Neural progenitor cell (in vitro differentiated cells): ENCODE results near the gene MED13. TPM values are rescaled to one million over a fixed set of nuclear protein-coding genes. Genes with fewer than 3 reads are reported as not detected.
A peak's percentile ranks its signal among the peaks of the same experiment; 100 is the strongest.

Source experiments
- DNase-seq: peaks from one replicate; pipeline ENCODE4 v3.0.0-alpha.2; 2016; ENCODE audit warnings: low spot score
- H2AFZ ChIP-seq: fragments of 200-600 bp; sonication (generic); replicated peaks from 2 replicates; pipeline ENCODE4 v1.6.1; 2016; ENCODE audit warnings: antibody characterized with exemption
- H3F3A ChIP-seq: fragments of 200-600 bp; sonication (generic); 2 replicates; pipeline ENCODE4 v1.6.1; 2016; ENCODE audit warnings: antibody characterized with exemption, low read depth
- H3K27ac ChIP-seq: fragments of 200-600 bp; sonication (generic); 2 replicates; pipeline ENCODE4 v1.5.1; 2016; ENCODE audit warnings: mild to moderate bottlenecking
- H3K27me3 ChIP-seq: fragments of 200-600 bp; sonication (generic); 2 replicates; pipeline ENCODE4 v1.6.1; 2016; ENCODE audit warnings: mild to moderate bottlenecking, moderate library complexity
- H3K36me3 ChIP-seq: fragments of 200-600 bp; sonication (generic); 2 replicates; pipeline ENCODE4 v1.5.1; 2016
- H3K4me1 ChIP-seq: fragments of 200-600 bp; sonication (generic); 2 replicates; pipeline ENCODE4 v1.6.1; 2016; ENCODE audit warnings: mixed run types
- H3K4me2 ChIP-seq: fragments of 200-600 bp; sonication (generic); 2 replicates; pipeline ENCODE4 v1.6.1; 2016
- H3K4me3 ChIP-seq: fragments of 200-600 bp; sonication (generic); 2 replicates; pipeline ENCODE4 v1.5.1; 2016
- H3K79me2 ChIP-seq: fragments of 200-600 bp; sonication (generic); 2 replicates; pipeline ENCODE4 v1.6.1; 2016; ENCODE audit warnings: low read depth
- H3K9ac ChIP-seq: fragments of 200-600 bp; sonication (generic); 2 replicates; pipeline ENCODE4 v1.6.1; 2016
- H3K9me3 ChIP-seq: fragments of 200-600 bp; sonication (generic); 2 replicates; pipeline ENCODE4 v1.5.1; 2016; ENCODE audit warnings: low read depth
- H4K20me1 ChIP-seq: fragments of 200-600 bp; sonication (generic); 2 replicates; pipeline ENCODE4 v1.6.1; 2016; ENCODE audit warnings: low read depth
- H3K27ac Mint-ChIP-seq: 3 replicates; pipeline ENCODE4 v1.8.0; 2021; ENCODE audit warnings: mixed read lengths
- H3K27me3 Mint-ChIP-seq: 2 replicates; pipeline ENCODE4 v1.8.0; 2022; ENCODE audit warnings: low read depth, mild to moderate bottlenecking, inconsistent platforms, moderate library complexity, mixed read lengths; ENCODE audit not compliant: insufficient read depth
- H3K36me3 Mint-ChIP-seq: 3 replicates; pipeline ENCODE4 v1.8.0; 2021; ENCODE audit warnings: mixed read lengths
- H3K4me1 Mint-ChIP-seq: 3 replicates; pipeline ENCODE4 v1.8.0; 2021; ENCODE audit warnings: mixed read lengths
- H3K4me3 Mint-ChIP-seq: 3 replicates; pipeline ENCODE4 v1.8.0; 2021; ENCODE audit warnings: mild to moderate bottlenecking, moderate library complexity, mixed read lengths
- H3K9me3 Mint-ChIP-seq: 3 replicates; pipeline ENCODE4 v1.8.0; 2020; ENCODE audit warnings: mixed read lengths
- EZH2 ChIP-seq: fragments of 200-600 bp; sonication (generic); IDR thresholded peaks from 2 replicates; pipeline ENCODE4 v1.6.1; 2017; ENCODE audit warnings: antibody characterized with exemption, mild to moderate bottlenecking, moderate library complexity
- EZH2phosphoT487 ChIP-seq: fragments of 200-600 bp; sonication (generic); IDR thresholded peaks from 2 replicates; pipeline ENCODE4 v1.6.1; 2017; ENCODE audit warnings: antibody characterized with exemption
- total RNA-seq: library from RNA; depleted of rRNA; stranded (reverse); fragments of >200 nt; gene quantifications from 2 replicates; pipeline ENCODE4 v1.2.3, GENCODE V29; 2015; ENCODE audit warnings: low replicate concordance
- TF ChIP-seq, protein P1 (sequence below): fragments of 200-600 bp; sonication (generic); IDR thresholded peaks from 2 replicates; pipeline ENCODE4 v1.5.1; 2017; ENCODE audit warnings: antibody characterized with exemption, mild to moderate bottlenecking

MED13 gene
- total RNA-seq, 1 donor from 2014 or later: 59.9 TPM

DNA sequence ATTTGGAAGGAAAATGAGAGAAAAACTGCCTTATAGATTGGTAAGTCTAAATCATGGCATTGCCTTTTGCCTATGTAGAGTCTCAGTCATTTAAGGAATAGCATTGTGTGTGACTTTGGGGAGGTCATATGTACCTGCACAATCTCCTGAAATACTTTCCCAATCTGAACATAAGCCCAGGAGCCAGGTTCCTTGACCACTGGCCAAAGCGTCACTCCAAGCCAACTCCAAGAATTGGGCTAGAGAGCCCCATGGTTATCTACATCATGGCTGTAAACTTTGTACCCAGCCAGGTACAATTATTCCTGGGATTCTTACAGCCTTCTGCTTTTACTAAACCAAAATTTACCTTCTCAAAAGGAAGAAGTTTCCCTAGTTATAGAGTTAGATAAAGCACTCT is 40.8 kb upstream of the MED13 start:
- no peak for DNase-seq
- Histone ChIP-seq H3F3A (no peaks in the 10 kb centered on the region), H3K9me3 (no peaks in the 10 kb centered on the region), H3K4me3 (no peak overlapping the region), H3K36me3 (no peaks in the 10 kb centered on the region), H3K4me2 (no peak overlapping the region), H3K27ac (no peak overlapping the region), H3K9ac (no peak overlapping the region), H3K27me3 (no peaks in the 10 kb centered on the region), H4K20me1 (no peaks in the 10 kb centered on the region), H2AFZ (no peak overlapping the region), H3K79me2 (no peaks in the 10 kb centered on the region), H3K4me1 (no peaks in the 10 kb centered on the region)
- no peak for TF ChIP-seq EZH2phosphoT487
- TF ChIP-seq, protein P1, sequence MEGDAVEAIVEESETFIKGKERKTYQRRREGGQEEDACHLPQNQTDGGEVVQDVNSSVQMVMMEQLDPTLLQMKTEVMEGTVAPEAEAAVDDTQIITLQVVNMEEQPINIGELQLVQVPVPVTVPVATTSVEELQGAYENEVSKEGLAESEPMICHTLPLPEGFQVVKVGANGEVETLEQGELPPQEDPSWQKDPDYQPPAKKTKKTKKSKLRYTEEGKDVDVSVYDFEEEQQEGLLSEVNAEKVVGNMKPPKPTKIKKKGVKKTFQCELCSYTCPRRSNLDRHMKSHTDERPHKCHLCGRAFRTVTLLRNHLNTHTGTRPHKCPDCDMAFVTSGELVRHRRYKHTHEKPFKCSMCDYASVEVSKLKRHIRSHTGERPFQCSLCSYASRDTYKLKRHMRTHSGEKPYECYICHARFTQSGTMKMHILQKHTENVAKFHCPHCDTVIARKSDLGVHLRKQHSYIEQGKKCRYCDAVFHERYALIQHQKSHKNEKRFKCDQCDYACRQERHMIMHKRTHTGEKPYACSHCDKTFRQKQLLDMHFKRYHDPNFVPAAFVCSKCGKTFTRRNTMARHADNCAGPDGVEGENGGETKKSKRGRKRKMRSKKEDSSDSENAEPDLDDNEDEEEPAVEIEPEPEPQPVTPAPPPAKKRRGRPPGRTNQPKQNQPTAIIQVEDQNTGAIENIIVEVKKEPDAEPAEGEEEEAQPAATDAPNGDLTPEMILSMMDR: no peak
- TF ChIP-seq EZH2: no peak
- Mint-ChIP-seq H3K36me3 (no peaks in the 10 kb centered on the region), H3K27me3 (peaks cover 6% of the 10 kb centered on the region), H3K9me3 (no peaks in the 10 kb centered on the region), H3K4me1 (peaks cover 11% of the 10 kb centered on the region), H3K4me3 (no peak overlapping the region), H3K27ac (peak overlapping the region; percentile 73)

DNA sequence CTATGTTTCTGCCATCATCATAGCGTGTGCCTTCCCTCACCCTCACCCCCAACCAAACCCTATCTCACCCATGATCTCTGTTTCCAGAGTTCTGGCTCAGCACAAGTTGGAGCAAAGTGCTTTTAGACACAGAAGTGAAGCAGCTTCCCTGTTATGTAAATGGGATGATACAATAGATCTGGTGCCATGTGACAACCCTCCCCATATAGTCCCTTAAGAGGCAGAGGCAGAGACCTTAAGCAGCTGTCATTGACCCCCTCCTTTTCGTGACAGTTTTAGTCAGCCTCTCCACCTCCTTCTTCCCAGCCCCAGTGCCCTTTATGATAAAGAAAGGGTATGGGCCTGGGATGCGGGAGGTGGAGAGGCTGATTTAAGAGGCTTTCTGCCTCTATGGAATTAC is 40.3 kb upstream of the MED13 start:
- no peak overlapping the region for H3K27ac Mint-ChIP-seq
- no peak overlapping the region for H3K9ac ChIP-seq
- H3K27me3 ChIP-seq: no peaks in the 10 kb centered on the region

DNA sequence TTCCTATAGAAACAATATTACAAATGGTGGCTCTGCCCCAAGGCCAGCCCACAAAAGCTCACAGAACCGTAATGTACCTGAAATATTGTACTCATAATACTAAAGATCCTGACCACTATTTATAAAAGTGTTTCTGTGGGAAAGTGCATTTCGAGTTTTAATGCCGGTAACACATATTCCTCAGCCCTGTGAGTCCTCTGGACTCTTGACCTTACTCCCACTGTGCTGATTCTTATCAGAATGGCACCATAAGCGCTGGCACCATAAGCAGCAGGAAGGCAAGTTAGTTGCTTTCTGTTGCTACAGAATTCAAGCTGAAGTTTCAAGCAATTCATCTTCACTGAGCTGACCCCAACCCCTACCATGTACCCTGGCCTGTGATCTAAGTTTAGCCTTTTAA is 36.4 kb upstream of the MED13 start:
- no peaks in the 10 kb centered on the region for H3K4me1 ChIP-seq
- no peaks in the 10 kb centered on the region for H3K79me2 ChIP-seq
- H3F3A ChIP-seq: no peaks in the 10 kb centered on the region
- Mint-ChIP-seq H3K4me1 (peaks cover 11% of the 10 kb centered on the region), H3K27me3 (peaks cover 4% of the 10 kb centered on the region), H3K36me3 (no peaks in the 10 kb centered on the region), H3K27ac (peak overlapping the region; percentile 11), H3K4me3 (no peak overlapping the region), H3K9me3 (no peaks in the 10 kb centered on the region)
- H3K9ac ChIP-seq: no peak overlapping the region
- no peak for TF ChIP-seq EZH2phosphoT487
- TF ChIP-seq EZH2: no peak
- TF ChIP-seq, protein P1: no peak
- no peak overlapping the region for H2AFZ ChIP-seq
- no peak for DNase-seq
- no peaks in the 10 kb centered on the region for H4K20me1 ChIP-seq
- no peaks in the 10 kb centered on the region for H3K9me3 ChIP-seq
- no peak overlapping the region for H3K27ac ChIP-seq
- no peak overlapping the region for H3K4me3 ChIP-seq
- H3K27me3 ChIP-seq: no peaks in the 10 kb centered on the region
- H3K4me2 ChIP-seq: no peak overlapping the region
- H3K36me3 ChIP-seq: no peaks in the 10 kb centered on the region

More for the DNA sequence above, 40.3 kb upstream of the MED13 start:
- Mint-ChIP-seq H3K9me3 (no peaks in the 10 kb centered on the region), H3K4me1 (peaks cover 11% of the 10 kb centered on the region), H3K4me3 (no peak overlapping the region), H3K36me3 (no peaks in the 10 kb centered on the region), H3K27me3 (peaks cover 6% of the 10 kb centered on the region)
- peak overlapping the region; percentile 72 for H2AFZ ChIP-seq
- H3F3A ChIP-seq: no peaks in the 10 kb centered on the region
- no peak overlapping the region for H3K4me2 ChIP-seq
- H3K4me1 ChIP-seq: no peaks in the 10 kb centered on the region
- TF ChIP-seq, protein P1: no peak
- no peak for TF ChIP-seq EZH2phosphoT487
- no peak for TF ChIP-seq EZH2
- no peaks in the 10 kb centered on the region for H3K79me2 ChIP-seq
- no peaks in the 10 kb centered on the region for H4K20me1 ChIP-seq
- H3K27ac ChIP-seq: no peak overlapping the region
- H3K36me3 ChIP-seq: no peaks in the 10 kb centered on the region
- H3K9me3 ChIP-seq: no peaks in the 10 kb centered on the region
- H3K4me3 ChIP-seq: no peak overlapping the region
- DNase-seq: no peak
